ENCODE measurements around the gene NTHL1. TPM values are rescaled to one million over a fixed set of nuclear protein-coding genes. Genes with fewer than 3 reads are reported as not detected.

Gene NTHL1
- total and polyA plus RNA-seq, 2 of the 13 experiments (the other 11 are each of a cell fraction or from before 2014, with no cell fraction given): 47.5 to 64.9 TPM

DNA sequence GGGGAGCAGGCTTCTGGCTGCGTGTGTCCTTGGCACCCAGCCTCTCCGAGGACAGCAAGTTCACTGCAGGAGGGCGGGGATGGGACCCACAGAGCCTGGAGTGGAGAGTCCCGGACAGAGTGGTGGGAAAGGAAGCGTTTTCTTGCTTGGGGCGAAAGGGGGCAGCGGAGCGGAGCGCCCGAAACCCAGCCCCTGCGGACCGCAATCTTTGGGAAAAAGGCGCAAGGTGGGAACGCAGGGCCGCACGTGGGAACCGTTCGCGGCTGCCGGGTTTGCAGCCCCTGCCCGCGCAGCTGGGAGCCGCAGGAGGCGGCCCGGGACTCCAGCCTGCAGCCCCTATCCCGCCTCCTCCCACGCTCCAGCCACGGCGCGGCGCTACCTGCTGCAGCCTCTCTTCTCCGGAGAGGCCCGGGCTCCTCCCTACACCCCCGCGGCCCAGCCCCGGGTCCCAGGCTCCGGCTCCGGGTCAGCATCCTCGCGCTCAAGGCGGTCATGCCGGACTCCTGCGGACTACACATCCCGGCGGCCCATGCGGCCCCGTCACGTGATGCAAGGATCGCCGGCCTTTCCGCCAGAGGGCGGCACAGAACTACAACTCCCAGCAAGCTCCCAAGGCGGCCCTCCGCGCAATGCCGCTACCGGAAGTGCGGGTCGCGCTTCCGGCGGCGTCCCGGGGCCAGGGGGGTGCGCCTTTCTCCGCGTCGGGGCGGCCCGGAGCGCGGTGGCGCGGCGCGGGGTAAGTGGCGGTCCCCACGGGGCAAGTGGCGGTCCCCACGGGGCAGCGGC, at the start of gene NTHL1, which contains the start of gene TSC2 (continued):
- TF ChIP-seq, protein P1, sequence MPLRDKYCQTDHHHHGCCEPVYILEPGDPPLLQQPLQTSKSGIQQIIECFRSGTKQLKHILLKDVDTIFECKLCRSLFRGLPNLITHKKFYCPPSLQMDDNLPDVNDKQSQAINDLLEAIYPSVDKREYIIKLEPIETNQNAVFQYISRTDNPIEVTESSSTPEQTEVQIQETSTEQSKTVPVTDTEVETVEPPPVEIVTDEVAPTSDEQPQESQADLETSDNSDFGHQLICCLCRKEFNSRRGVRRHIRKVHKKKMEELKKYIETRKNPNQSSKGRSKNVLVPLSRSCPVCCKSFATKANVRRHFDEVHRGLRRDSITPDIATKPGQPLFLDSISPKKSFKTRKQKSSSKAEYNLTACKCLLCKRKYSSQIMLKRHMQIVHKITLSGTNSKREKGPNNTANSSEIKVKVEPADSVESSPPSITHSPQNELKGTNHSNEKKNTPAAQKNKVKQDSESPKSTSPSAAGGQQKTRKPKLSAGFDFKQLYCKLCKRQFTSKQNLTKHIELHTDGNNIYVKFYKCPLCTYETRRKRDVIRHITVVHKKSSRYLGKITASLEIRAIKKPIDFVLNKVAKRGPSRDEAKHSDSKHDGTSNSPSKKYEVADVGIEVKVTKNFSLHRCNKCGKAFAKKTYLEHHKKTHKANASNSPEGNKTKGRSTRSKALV (CRISPR knock-in tag; IDR thresholded peaks at IDR 0.05): peak; percentile 57; the same call in 1 of the 2 replicates
- TF ChIP-seq ARNTL (CRISPR knock-in tag; IDR thresholded peaks at IDR 0.05) (peak; percentile 56; the same call in 1 of the 2 replicates), ZNF260 (CRISPR knock-in tag; IDR thresholded peaks at IDR 0.05; ENCODE audit: borderline replicate concordance, low read depth) (no peak), SNAPC2 (CRISPR knock-in tag; IDR thresholded peaks at IDR 0.05) (no peak; the same call in 1 of the 2 replicates), ZNF451 (CRISPR knock-in tag; IDR thresholded peaks at IDR 0.05) (no peak; the same call in 1 of the 2 replicates), ZNF350 (CRISPR knock-in tag; IDR thresholded peaks at IDR 0.05; ENCODE audit: borderline replicate concordance, low read depth) (peak; percentile 49), SMAD3 (CRISPR knock-in tag; IDR thresholded peaks at IDR 0.05) (no peak; the same call in none of the 2 replicates), ZNF335 (CRISPR knock-in tag; IDR thresholded peaks at IDR 0.05) (peak; percentile 80; the same call in 1 of the 2 replicates), HNRNPH1 (optimal IDR thresholded peaks at IDR 0.05; ENCODE audit: low read depth, low read length) (no peak), RBM39 (IDR thresholded peaks at IDR 0.05; ENCODE audit: low read depth, low read length, poor library complexity, severe bottlenecking) (no peak)
- TF ChIP-seq, protein P2, sequence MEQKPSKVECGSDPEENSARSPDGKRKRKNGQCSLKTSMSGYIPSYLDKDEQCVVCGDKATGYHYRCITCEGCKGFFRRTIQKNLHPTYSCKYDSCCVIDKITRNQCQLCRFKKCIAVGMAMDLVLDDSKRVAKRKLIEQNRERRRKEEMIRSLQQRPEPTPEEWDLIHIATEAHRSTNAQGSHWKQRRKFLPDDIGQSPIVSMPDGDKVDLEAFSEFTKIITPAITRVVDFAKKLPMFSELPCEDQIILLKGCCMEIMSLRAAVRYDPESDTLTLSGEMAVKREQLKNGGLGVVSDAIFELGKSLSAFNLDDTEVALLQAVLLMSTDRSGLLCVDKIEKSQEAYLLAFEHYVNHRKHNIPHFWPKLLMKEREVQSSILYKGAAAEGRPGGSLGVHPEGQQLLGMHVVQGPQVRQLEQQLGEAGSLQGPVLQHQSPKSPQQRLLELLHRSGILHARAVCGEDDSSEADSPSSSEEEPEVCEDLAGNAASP (CRISPR knock-in tag; IDR thresholded peaks at IDR 0.05; ENCODE audit: borderline replicate concordance): no peak; the same call in 1 of the 2 replicates
- TF ChIP-seq, protein P3, sequence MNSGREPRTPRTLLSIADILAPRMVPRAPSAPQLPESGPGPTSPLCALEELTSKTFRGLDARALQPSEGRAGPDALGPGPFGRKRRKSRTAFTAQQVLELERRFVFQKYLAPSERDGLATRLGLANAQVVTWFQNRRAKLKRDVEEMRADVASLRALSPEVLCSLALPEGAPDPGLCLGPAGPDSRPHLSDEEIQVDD (CRISPR knock-in tag; IDR thresholded peaks at IDR 0.05; ENCODE audit: borderline replicate concordance): no peak
- TF ChIP-seq, protein P4, sequence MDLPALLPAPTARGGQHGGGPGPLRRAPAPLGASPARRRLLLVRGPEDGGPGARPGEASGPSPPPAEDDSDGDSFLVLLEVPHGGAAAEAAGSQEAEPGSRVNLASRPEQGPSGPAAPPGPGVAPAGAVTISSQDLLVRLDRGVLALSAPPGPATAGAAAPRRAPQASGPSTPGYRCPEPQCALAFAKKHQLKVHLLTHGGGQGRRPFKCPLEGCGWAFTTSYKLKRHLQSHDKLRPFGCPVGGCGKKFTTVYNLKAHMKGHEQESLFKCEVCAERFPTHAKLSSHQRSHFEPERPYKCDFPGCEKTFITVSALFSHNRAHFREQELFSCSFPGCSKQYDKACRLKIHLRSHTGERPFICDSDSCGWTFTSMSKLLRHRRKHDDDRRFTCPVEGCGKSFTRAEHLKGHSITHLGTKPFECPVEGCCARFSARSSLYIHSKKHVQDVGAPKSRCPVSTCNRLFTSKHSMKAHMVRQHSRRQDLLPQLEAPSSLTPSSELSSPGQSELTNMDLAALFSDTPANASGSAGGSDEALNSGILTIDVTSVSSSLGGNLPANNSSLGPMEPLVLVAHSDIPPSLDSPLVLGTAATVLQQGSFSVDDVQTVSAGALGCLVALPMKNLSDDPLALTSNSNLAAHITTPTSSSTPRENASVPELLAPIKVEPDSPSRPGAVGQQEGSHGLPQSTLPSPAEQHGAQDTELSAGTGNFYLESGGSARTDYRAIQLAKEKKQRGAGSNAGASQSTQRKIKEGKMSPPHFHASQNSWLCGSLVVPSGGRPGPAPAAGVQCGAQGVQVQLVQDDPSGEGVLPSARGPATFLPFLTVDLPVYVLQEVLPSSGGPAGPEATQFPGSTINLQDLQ (CRISPR knock-in tag; IDR thresholded peaks at IDR 0.05): no peak
- TF ChIP-seq, protein P5, sequence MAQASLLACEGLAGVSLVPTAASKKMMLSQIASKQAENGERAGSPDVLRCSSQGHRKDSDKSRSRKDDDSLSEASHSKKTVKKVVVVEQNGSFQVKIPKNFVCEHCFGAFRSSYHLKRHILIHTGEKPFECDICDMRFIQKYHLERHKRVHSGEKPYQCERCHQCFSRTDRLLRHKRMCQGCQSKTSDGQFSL (CRISPR knock-in tag; IDR thresholded peaks at IDR 0.05): peak; percentile 77
- TF ChIP-seq, protein P6, sequence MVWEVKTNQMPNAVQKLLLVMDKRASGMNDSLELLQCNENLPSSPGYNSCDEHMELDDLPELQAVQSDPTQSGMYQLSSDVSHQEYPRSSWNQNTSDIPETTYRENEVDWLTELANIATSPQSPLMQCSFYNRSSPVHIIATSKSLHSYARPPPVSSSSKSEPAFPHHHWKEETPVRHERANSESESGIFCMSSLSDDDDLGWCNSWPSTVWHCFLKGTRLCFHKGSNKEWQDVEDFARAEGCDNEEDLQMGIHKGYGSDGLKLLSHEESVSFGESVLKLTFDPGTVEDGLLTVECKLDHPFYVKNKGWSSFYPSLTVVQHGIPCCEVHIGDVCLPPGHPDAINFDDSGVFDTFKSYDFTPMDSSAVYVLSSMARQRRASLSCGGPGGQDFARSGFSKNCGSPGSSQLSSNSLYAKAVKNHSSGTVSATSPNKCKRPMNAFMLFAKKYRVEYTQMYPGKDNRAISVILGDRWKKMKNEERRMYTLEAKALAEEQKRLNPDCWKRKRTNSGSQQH (CRISPR knock-in tag; IDR thresholded peaks at IDR 0.05; ENCODE audit: low read depth): peak; percentile 20
- TF ChIP-seq, protein P7, sequence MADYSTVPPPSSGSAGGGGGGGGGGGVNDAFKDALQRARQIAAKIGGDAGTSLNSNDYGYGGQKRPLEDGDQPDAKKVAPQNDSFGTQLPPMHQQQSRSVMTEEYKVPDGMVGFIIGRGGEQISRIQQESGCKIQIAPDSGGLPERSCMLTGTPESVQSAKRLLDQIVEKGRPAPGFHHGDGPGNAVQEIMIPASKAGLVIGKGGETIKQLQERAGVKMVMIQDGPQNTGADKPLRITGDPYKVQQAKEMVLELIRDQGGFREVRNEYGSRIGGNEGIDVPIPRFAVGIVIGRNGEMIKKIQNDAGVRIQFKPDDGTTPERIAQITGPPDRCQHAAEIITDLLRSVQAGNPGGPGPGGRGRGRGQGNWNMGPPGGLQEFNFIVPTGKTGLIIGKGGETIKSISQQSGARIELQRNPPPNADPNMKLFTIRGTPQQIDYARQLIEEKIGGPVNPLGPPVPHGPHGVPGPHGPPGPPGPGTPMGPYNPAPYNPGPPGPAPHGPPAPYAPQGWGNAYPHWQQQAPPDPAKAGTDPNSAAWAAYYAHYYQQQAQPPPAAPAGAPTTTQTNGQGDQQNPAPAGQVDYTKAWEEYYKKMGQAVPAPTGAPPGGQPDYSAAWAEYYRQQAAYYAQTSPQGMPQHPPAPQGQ (CRISPR knock-in tag; IDR thresholded peaks at IDR 0.05; ENCODE audit: borderline replicate concordance): peak; percentile 74; the same call in 1 of the 2 replicates
